Stomach (tissue), 9 donors: ENCODE results near the gene TMEM92. TPM values are rescaled to one million over a fixed set of nuclear protein-coding genes. Genes with fewer than 3 reads are reported as not detected.

Experiments used
- DNase-seq, 2 donors: peaks; one replicate each; pipeline versions ENCODE4 v3.0.0 to v3.0.0-alpha.2; 2013 to 2019
- H3K27ac ChIP-seq, 5 donors: fragments of 200-600 bp in 4 of 5; sonication (generic) in 4 of 5; one replicate each; pipeline ENCODE4 v1.5.1; 2013 to 2019; ENCODE audit warnings: mild to moderate bottlenecking in 1 of 5, moderate library complexity in 1 of 5
- H3K27me3 ChIP-seq, 3 donors: fragments of 200-600 bp; sonication (generic); one replicate each; pipeline ENCODE4 v1.5.1; 2017 to 2019; ENCODE audit warnings: mixed run types in 1 of 3
- H3K36me3 ChIP-seq, 4 donors: fragments of 200-600 bp; sonication (generic); 1 replicate in 3 of 4; 2 replicates in 1 of 4; pipeline ENCODE4 v1.5.1; 2016 to 2019
- H3K4me1 ChIP-seq, 4 donors: fragments of 200-600 bp; sonication (generic); one replicate each; pipeline ENCODE4 v1.5.1; 2016 to 2019
- H3K4me3 ChIP-seq, 4 donors: fragments of 200-600 bp; sonication (generic) in 3 of 4; one replicate each; pipeline ENCODE4 v1.5.1; 2016 to 2019; ENCODE audit warnings: mild to moderate bottlenecking in 1 of 4
- H3K9me3 ChIP-seq, 4 donors: fragments of 200-600 bp; sonication (generic); one replicate each; pipeline ENCODE4 v1.5.1; 2016 to 2019
- EP300 ChIP-seq: sonication (generic); formaldehyde crosslinking; IDR thresholded peaks from one replicate; pipeline ENCODE4 v1.6.1; 2017; ENCODE audit warnings: antibody characterized with exemption
- POLR2A ChIP-seq, 4 donors: fragments of 450-650 bp; IDR thresholded peaks; one replicate each; pipeline ENCODE4 v1.6.1; 2016; ENCODE audit warnings: antibody characterized with exemption in 4 of 4, control low read depth in 2 of 4, mild to moderate bottlenecking in 1 of 4, moderate library complexity in 1 of 4
- POLR2AphosphoS5 ChIP-seq, 3 donors: sonication (generic); formaldehyde crosslinking; IDR thresholded peaks; one replicate each; pipeline ENCODE4 v1.6.1; 2016; ENCODE audit warnings: antibody characterized with exemption in 3 of 3
- WGBS, 5 donors: extraction: QIAGEN DNeasy Blood & Tissue Kit in 3 of 5; methylation state at CpG; one replicate each; pipeline versions ENCODE4 v1.1.5 to v1.1.7; 2013 to 2018; 5-methylcytosine and 5-hydroxymethylcytosine counted together
- intact Hi-C: fragments of 100-400 bp; cut with DNase I; formaldehyde crosslinking; loops from one replicate; pipeline ENCODE4 v1.15.1; 2023; ENCODE audit warnings: low total_unique reads
- polyA plus RNA-seq, 3 donors: library from polyadenylated mRNA; stranded (reverse); fragments of 200-250 nt; gene quantifications; one replicate each; pipeline ENCODE4 v1.2.3, GENCODE V29; 2013
- total RNA-seq, 5 donors: library from RNA; depleted of rRNA; stranded (reverse); fragments of >200 nt; gene quantifications; one replicate each; pipeline versions ENCODE4 v1.1.0 to v1.2.3, GENCODE V29; 2014 to 2016
- TF ChIP-seq, protein P1 (sequence below), 7 experiments: fragments of 450-650 bp in 4 of 7; fragments of 200-600 bp in 3 of 7; sonication (generic) in 3 of 7; IDR thresholded peaks; one replicate each; pipeline ENCODE4 v1.5.1; 2016 to 2019; ENCODE audit warnings: antibody characterized with exemption in 7 of 7, control low read depth in 2 of 7, mild to moderate bottlenecking in 1 of 7
- donor health status: healthy with polysubstance abuse.
- donor health status: Bipolar disorder and iron deficiency.
- donor health status: healthy.

TMEM92 gene
- total and polyA plus RNA-seq, 8 donors = 2.7 to 24.9 (median 10.8) TPM

DNA sequence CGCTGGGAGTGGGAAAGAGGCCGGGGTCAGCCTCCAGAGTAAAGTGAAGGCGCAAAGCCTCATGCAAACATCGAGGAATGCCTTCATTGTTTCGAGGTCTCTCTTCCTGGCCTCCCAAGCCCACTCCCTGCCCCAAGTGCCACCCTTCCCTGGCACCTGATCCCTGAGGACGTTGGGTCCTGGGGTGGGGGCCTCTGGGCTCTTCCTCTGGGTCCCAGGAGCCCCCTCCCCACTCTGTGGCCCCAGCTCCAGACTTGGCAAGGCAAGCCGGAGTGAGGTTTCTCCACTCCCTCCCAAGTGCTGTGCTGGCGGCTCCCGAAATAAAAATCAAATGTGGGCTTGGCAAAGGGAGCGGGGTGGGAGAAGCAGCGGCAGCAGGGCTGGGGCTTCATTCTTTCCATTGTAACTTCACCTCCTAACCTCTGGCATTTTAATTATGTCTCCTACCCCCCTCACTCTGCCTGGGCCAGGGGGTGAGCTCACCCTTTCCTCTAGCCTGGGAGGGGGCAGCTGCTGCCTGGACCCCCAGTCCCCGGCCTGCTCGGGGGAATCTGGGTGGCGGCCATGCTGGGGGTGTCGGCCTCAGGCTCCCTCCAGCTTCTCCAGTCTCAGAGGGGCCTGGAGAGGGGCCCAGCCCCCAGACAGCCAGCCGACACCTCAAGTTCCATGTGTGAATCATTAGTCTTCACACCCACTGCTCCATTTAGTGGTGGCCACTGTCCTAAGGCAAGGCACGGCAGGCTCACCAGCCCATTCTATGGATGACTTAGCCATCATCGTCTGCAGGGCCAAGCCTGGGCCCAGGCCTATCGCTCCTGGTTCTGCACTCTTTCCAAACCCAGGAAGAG lies 14.6 kb upstream of the TMEM92 start:
- no peaks in the 10 kb centered on the region for H3K9me3 ChIP-seq
- H3K27me3 ChIP-seq = no peaks in the 10 kb centered on the region
- intact Hi-C loops = no loop called here
- H3K4me1 ChIP-seq = peaks cover 4 to 22% (median 16%) of the 10 kb centered on the region in 4 donors
- DNase-seq = peak in 1 of 2 donors; percentile 84
- TF ChIP-seq POLR2AphosphoS5 (IDR thresholded peaks at IDR 0.05) (no peak), POLR2A (IDR thresholded peaks at IDR 0.05) (no peak), EP300 (no peak)
- TF ChIP-seq, protein P1, sequence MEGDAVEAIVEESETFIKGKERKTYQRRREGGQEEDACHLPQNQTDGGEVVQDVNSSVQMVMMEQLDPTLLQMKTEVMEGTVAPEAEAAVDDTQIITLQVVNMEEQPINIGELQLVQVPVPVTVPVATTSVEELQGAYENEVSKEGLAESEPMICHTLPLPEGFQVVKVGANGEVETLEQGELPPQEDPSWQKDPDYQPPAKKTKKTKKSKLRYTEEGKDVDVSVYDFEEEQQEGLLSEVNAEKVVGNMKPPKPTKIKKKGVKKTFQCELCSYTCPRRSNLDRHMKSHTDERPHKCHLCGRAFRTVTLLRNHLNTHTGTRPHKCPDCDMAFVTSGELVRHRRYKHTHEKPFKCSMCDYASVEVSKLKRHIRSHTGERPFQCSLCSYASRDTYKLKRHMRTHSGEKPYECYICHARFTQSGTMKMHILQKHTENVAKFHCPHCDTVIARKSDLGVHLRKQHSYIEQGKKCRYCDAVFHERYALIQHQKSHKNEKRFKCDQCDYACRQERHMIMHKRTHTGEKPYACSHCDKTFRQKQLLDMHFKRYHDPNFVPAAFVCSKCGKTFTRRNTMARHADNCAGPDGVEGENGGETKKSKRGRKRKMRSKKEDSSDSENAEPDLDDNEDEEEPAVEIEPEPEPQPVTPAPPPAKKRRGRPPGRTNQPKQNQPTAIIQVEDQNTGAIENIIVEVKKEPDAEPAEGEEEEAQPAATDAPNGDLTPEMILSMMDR (IDR thresholded peaks at IDR 0.05) = no peak
- no peaks in the 10 kb centered on the region for H3K36me3 ChIP-seq
- 74 to 87% (median 79%) methylated on average over 14 to 19 of the region's 19 CpGs for WGBS, 5 donors
- no peak overlapping the region for H3K4me3 ChIP-seq
- H3K27ac ChIP-seq = peak overlapping the region in 3 of 5 donors; percentile 11 to 26 (median 13)

DNA sequence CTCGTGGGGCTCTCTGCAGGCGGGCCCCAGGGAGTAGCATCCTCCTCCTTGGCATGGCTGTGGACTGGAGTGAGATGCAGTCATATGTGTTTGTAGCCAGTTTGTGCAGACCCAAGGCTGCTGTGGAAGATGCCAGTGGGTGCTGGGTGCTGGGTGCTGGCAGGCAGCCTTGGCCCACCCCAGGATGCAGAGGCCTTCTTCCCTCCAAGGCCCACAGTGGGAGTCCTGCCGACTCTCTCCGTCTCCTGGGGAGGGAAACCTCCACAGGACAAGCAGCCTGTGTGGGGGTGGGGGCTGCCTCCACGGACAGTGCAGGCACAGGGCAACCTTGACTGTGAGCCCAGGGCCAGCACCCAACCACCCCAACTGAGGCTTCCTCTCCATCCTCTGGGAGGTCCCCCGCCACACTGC lies 13.8 kb upstream of the TMEM92 start:
- intact Hi-C loops = no loop called here
- DNase-seq = peak in 1 of 2 donors; percentile 17
- Histone ChIP-seq H3K9me3 (no peaks in the 10 kb centered on the region), H3K27ac (no peak overlapping the region), H3K4me3 (no peak overlapping the region), H3K4me1 (peaks cover 4 to 30% (median 21%) of the 10 kb centered on the region in 4 donors), H3K27me3 (no peaks in the 10 kb centered on the region), H3K36me3 (no peaks in the 10 kb centered on the region)
- TF ChIP-seq, protein P1 (IDR thresholded peaks at IDR 0.05) = no peak
- TF ChIP-seq POLR2AphosphoS5 (IDR thresholded peaks at IDR 0.05) (no peak), EP300 (no peak), POLR2A (IDR thresholded peaks at IDR 0.05) (no peak)
- 78 to 98% (median 89%) methylated on average over 5 to 6 of the region's 6 CpGs for WGBS, 5 donors

DNA sequence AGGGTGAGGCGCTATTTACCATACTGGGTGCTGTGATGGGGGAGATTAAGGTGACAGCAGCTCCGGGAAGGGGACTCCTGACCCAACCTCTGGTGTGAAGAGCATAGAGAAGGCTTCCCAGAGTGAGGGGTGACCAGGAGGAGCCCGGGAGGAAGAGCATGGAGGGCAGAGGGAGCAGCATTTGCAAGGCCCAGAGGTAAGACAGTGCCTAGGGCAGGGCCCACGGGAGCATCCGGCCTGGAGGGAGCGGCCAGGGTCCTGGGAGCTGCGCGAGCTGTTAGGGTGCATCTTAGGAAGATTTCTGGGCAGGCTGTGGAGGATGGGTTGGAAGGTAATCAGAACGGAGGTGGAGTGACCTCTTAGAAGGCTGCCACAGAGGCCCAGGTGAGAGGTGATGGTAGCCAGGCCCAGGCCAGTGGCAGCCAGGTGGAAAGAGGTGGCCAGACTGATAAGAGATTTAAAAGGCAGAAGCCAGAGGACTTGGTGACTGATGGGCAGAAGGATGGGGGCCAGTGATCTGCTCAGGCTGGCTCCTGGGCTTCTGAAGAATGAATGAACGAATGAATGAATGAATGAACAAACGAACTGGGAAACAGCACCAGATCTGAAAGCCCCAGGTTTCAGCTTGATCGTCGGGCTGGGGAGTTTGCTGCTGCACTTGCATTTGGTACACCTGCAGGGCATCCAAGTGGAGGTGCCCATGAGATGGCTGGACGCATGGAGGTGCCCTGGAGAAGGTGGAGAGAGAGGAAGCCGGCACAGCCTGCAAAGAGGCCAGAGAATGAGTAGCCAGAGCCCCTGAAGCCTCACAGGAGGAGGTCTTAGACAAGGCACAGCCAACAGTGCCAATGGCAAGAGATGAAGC lies 13.0 kb upstream of the TMEM92 start:
- H3K4me1 ChIP-seq = peaks cover 6 to 38% (median 29%) of the 10 kb centered on the region in 4 donors
- peak in 1 of 2 donors; percentile 3 for DNase-seq
- no peaks in the 10 kb centered on the region for H3K9me3 ChIP-seq
- H3K4me3 ChIP-seq = no peak overlapping the region
- 78 to 86% (median 83%) methylated on average over 15 of the region's 15 CpGs for WGBS, 5 donors
- TF ChIP-seq, protein P1 (IDR thresholded peaks at IDR 0.05) = no peak
- TF ChIP-seq EP300 = no peak
- TF ChIP-seq POLR2AphosphoS5 (IDR thresholded peaks at IDR 0.05) = no peak
- no peak for TF ChIP-seq POLR2A (IDR thresholded peaks at IDR 0.05)
- no peak overlapping the region for H3K27ac ChIP-seq
- H3K36me3 ChIP-seq = no peaks in the 10 kb centered on the region
- H3K27me3 ChIP-seq = no peaks in the 10 kb centered on the region
- intact Hi-C loops = no loop called here
